Muscle of back (tissue), 11 donors: ENCODE measurements around the gene EXOSC9. TPM values are rescaled to one million over a fixed set of nuclear protein-coding genes. Genes with fewer than 3 reads are reported as not detected.
A peak's percentile ranks its signal among the peaks of the same experiment; 100 is the strongest.

Experiments used
- DNase-seq, 3 donors: peaks; one replicate each; pipeline versions ENCODE4 v3.0.0 to v3.0.0-alpha.2; 2013
- polyA plus RNA-seq, 10 donors: library from polyadenylated mRNA; unstranded; fragments of 120-200 nt; gene quantifications; one replicate each; pipeline ENCODE4 v1.2.1, GENCODE V29; 2013; ENCODE audit not compliant: insufficient read length in 10 of 10

EXOSC9 gene
- polyA plus RNA-seq, 10 donors: 23.9 to 42.3 (median 32.5) TPM

GRCh38 chr4:121822796-121823504, 21.8 kb downstream of the EXOSC9 start:
- peak in 1 of 3 donors; percentile 54 for DNase-seq

GRCh38 chr4:121823505-121824170, 22.5 kb downstream of the EXOSC9 start, which contains the start of gene CCNA2:
Gene CCNA2, minus strand, starts transcription at chr4:121823883. Its CDS starts 255 bp downstream, at chr4:121823628.
- peak; percentile 97 to 98 (median 98) for DNase-seq

- no peak for DNase-seq
Measured at GRCh38 chr4:121824171-121824527, 23.0 kb downstream of the EXOSC9 start.

GRCh38 chr4:121824950-121825349, 23.8 kb downstream of the EXOSC9 start:
- peak in 1 of 3 donors; percentile 9 for DNase-seq

GRCh38 chr4:121827853-121828252, 26.7 kb downstream of the EXOSC9 start:
- DNase-seq: no peak

DNA sequence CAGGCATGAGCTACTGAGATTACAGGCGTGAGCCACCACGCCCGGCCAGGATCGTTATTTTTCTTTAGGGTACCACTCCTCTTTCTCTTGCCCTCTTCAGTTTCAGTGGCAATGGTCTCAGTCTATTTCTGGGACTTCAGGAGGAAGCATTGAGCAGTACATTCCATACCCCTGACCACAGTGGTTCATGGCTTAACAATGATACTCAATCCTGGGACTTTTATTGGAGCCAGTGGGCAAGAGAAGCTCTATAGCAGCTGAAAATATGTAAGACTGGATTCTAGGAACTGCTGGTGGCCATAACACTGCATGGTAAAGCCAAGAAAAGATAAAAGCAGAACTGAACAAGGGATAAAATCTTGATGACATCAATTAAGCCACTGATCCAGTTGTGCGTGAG, 28.4 kb downstream of the EXOSC9 start:
- no peak for DNase-seq

DNA sequence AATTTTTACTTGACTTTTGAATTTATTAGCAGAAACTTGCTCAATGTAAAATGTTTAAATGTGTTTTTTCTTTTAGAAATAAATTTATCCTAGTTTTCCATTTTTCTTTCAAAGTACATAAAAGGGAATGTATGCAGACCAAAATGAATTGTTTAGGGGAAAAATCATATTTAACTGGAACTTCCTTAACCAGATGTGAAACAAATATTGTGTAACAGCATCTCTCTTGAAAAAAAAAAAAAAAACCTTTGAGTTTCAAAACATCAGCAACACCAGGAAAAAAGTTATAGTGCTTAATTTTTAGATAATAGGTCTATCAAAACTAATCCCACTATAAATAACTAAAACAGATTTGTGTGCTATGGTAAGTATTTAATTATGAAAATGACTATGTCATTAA, 37.0 kb downstream of the EXOSC9 start:
- no peak for DNase-seq

GRCh38 chr4:121842862-121843261, 41.7 kb downstream of the EXOSC9 start:
- no peak for DNase-seq

GRCh38 chr4:121846662-121847061, 45.5 kb downstream of the EXOSC9 start:
- no peak for DNase-seq

DNA sequence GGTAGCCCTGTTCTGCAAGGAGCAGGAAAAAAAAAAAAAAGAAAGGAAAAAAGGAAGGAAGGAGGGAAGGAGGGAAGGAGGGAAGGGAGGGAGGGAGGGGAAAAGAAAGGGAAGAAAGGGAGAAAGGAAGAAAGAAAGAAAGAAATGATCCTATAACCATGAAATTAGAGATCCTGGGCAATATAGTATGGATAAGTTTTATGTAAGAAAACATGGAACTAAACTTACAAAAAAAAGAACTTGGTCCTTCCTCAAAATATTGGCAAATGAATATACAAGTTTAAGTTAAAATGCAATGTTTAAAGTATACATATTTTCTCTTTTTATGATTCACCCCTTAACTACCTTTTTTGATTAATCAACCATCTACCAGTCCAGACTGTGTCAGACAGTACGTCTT, 50.2 kb downstream of the EXOSC9 start:
- DNase-seq: no peak

GRCh38 chr4:121860121-121860520, 59.0 kb downstream of the EXOSC9 start:
- DNase-seq: no peak

GRCh38 chr4:121861426-121861825, 60.3 kb downstream of the EXOSC9 start:
- no peak for DNase-seq

GRCh38 chr4:121863799-121864198, 62.7 kb downstream of the EXOSC9 start:
- DNase-seq: no peak

Other genes with a start within 250 kb of the EXOSC9 start
- gene ANXA5, start 104.3 kb upstream of the EXOSC9 start, polyA plus RNA-seq: 100 to 1,000 TPM; 343 to 426 (median 386) TPM
- gene SMIM43, start 36.2 kb upstream of the EXOSC9 start, polyA plus RNA-seq: 1 to 10 TPM in 9 of 10 donors, under 1 TPM in 1; 0.81 to 4.6 (median 2.8) TPM
- 10 to 100 TPM; 14.7 to 32.5 (median 22.0) TPM for gene CCNA2, start 22.6 kb downstream of the EXOSC9 start, polyA plus RNA-seq
- gene BBS7, start 69.2 kb downstream of the EXOSC9 start, polyA plus RNA-seq: 10 to 100 TPM; 10.7 to 18.1 (median 13.2) TPM
- 1 to 10 TPM in 3 of 10 donors, under 1 TPM in 7; 0.59 to 1.7 (median 0.84) TPM for gene TRPC3, start 150.7 kb downstream of the EXOSC9 start, polyA plus RNA-seq